ENCODE data around the gene TBX20.
A peak's percentile ranks its signal among the peaks of the same experiment; 100 is the strongest.

TBX20 gene

DNA sequence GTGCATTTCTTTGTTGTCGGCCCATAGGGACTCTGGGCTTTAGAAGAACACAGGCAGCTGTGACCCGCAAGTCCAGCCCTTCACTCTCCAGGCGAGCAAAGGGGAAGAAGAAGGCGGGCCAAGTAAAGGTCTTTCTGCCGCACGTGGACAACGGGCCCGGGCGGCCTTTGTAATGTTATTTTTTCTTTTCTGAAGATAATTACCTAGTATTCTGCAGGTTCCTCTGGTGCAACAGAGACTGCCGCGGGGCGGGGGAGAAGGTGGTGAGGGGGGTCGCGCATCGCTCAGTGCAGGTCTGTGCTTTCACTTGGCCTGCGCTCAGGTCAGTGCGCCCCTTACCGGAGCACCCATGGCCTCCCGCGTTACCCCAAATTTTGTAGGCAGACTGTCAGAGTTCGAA lies 7.1 kb upstream of the TBX20 start:
- H3K9me3 ChIP-seq (ENCODE audit: control insufficient read depth, low read length) = peaks cover 13% of the 10 kb centered on the region
- no peak overlapping the region for H2BK120ac ChIP-seq (ENCODE audit: low read depth, low read length)
- no peak for DNase-seq
- peak overlapping the region in 1 of 2 experiments; percentile 77 for H3K23ac ChIP-seq (ENCODE audit: low read length in 2 of 2)
- no peak overlapping the region for H2AK5ac ChIP-seq (ENCODE audit: low read length, severe bottlenecking)
- peaks cover 22% of the 10 kb centered on the region for H3K4me1 ChIP-seq (ENCODE audit: control insufficient read depth, insufficient read depth, low read depth, low read length)
- no peak overlapping the region for H2BK12ac ChIP-seq (ENCODE audit: low read length in 2 of 2)
- no peak overlapping the region for H2BK15ac ChIP-seq (ENCODE audit: low read depth, poor library complexity, severe bottlenecking)
- no peak overlapping the region for H3K14ac ChIP-seq (ENCODE audit: low read length in 2 of 2)
- H3K4me2 ChIP-seq (ENCODE audit: low read length, poor library complexity, severe bottlenecking) = peak overlapping the region; percentile 18
- no peak overlapping the region for H3K9ac ChIP-seq (ENCODE audit: low read length)
- H2AFZ ChIP-seq (ENCODE audit: low read depth, low read length) = no peak overlapping the region
- H3K27me3 ChIP-seq (ENCODE audit: control insufficient read depth in 1 of 2, insufficient read depth in 1 of 2, low read length in 2 of 2) = peaks cover 91 to 92% of the 10 kb centered on the region in 2 experiments
- no peak overlapping the region for H3K4me3 ChIP-seq (ENCODE audit: insufficient read depth in 1 of 2, low read depth in 1 of 2, low read length in 2 of 2)
- no peak overlapping the region for H4K8ac ChIP-seq (ENCODE audit: low read length)
- no peaks in the 10 kb centered on the region for H3K79me1 ChIP-seq (replicated peaks; ENCODE audit: low read length, poor library complexity, severe bottlenecking)
- H2BK5ac ChIP-seq (ENCODE audit: low read depth, low read length, poor library complexity, severe bottlenecking) = no peak overlapping the region
- no peak overlapping the region for H3K18ac ChIP-seq (ENCODE audit: low read depth in 1 of 2, low read length in 2 of 2)
- no peak overlapping the region for H4K91ac ChIP-seq (ENCODE audit: low read length)
- no peak overlapping the region for H3K27ac ChIP-seq (ENCODE audit: low read length, poor library complexity, severe bottlenecking)
- 18% methylated on average over 21 of the region's 21 CpGs for WGBS
- no peak overlapping the region for H3K4ac ChIP-seq (ENCODE audit: low read depth in 1 of 2, low read length in 2 of 2)
- H3K36me3 ChIP-seq (ENCODE audit: control insufficient read depth in 1 of 2, insufficient read depth in 2 of 2, low read depth in 1 of 2, low read length in 2 of 2) = no peaks in the 10 kb centered on the region

- Histone ChIP-seq H3K18ac (ENCODE audit: low read depth in 1 of 2, low read length in 2 of 2) (no peak overlapping the region), H3K4me3 (ENCODE audit: insufficient read depth in 1 of 2, low read depth in 1 of 2, low read length in 2 of 2) (no peak overlapping the region), H2BK12ac (ENCODE audit: low read length in 2 of 2) (no peak overlapping the region), H3K9ac (ENCODE audit: low read length) (no peak overlapping the region), H2AFZ (ENCODE audit: low read depth, low read length) (no peak overlapping the region), H2BK5ac (ENCODE audit: low read depth, low read length, poor library complexity, severe bottlenecking) (no peak overlapping the region), H3K27ac (ENCODE audit: low read length, poor library complexity, severe bottlenecking) (no peak overlapping the region), H3K9me3 (ENCODE audit: control insufficient read depth, low read length) (peaks cover 14% of the 10 kb centered on the region), H3K4me1 (ENCODE audit: control insufficient read depth, insufficient read depth, low read depth, low read length) (peaks cover 22% of the 10 kb centered on the region), H3K14ac (ENCODE audit: low read length in 2 of 2) (no peak overlapping the region), H3K27me3 (ENCODE audit: control insufficient read depth in 1 of 2, insufficient read depth in 1 of 2, low read length in 2 of 2) (peaks cover 93 to 96% of the 10 kb centered on the region in 2 experiments), H2BK120ac (ENCODE audit: low read depth, low read length) (no peak overlapping the region), H2AK5ac (ENCODE audit: low read length, severe bottlenecking) (no peak overlapping the region), H3K4me2 (ENCODE audit: low read length, poor library complexity, severe bottlenecking) (no peak overlapping the region), H4K91ac (ENCODE audit: low read length) (no peak overlapping the region), H2BK15ac (ENCODE audit: low read depth, poor library complexity, severe bottlenecking) (no peak overlapping the region), H3K4ac (ENCODE audit: low read depth in 1 of 2, low read length in 2 of 2) (no peak overlapping the region), H4K8ac (ENCODE audit: low read length) (no peak overlapping the region), H3K36me3 (ENCODE audit: control insufficient read depth in 1 of 2, insufficient read depth in 2 of 2, low read depth in 1 of 2, low read length in 2 of 2) (no peaks in the 10 kb centered on the region), H3K79me1 (replicated peaks; ENCODE audit: low read length, poor library complexity, severe bottlenecking) (no peaks in the 10 kb centered on the region), H3K23ac (ENCODE audit: low read length in 2 of 2) (no peak overlapping the region)
- DNase-seq = no peak
- WGBS = 41% methylated on average over 7 of the region's 7 CpGs
These were observed 6.3 kb upstream of the TBX20 start for GRCh38 chr7:35260246-35260645.

GRCh38 chr7:35259523-35259908 lies 5.6 kb upstream of the TBX20 start:
- DNase-seq = peak; percentile 28
- Histone ChIP-seq H3K18ac (ENCODE audit: low read depth in 1 of 2, low read length in 2 of 2) (no peak overlapping the region), H3K27ac (ENCODE audit: low read length, poor library complexity, severe bottlenecking) (no peak overlapping the region), H3K4me2 (ENCODE audit: low read length, poor library complexity, severe bottlenecking) (no peak overlapping the region), H3K4ac (ENCODE audit: low read depth in 1 of 2, low read length in 2 of 2) (no peak overlapping the region), H2AK5ac (ENCODE audit: low read length, severe bottlenecking) (no peak overlapping the region), H2BK120ac (ENCODE audit: low read depth, low read length) (no peak overlapping the region), H2BK12ac (ENCODE audit: low read length in 2 of 2) (no peak overlapping the region), H3K9me3 (ENCODE audit: control insufficient read depth, low read length) (peaks cover 14% of the 10 kb centered on the region), H3K27me3 (ENCODE audit: control insufficient read depth in 1 of 2, insufficient read depth in 1 of 2, low read length in 2 of 2) (peaks cover 94 to 98% of the 10 kb centered on the region in 2 experiments), H2AFZ (ENCODE audit: low read depth, low read length) (no peak overlapping the region), H2BK15ac (ENCODE audit: low read depth, poor library complexity, severe bottlenecking) (no peak overlapping the region), H3K79me1 (replicated peaks; ENCODE audit: low read length, poor library complexity, severe bottlenecking) (no peaks in the 10 kb centered on the region), H3K4me3 (ENCODE audit: insufficient read depth in 1 of 2, low read depth in 1 of 2, low read length in 2 of 2) (no peak overlapping the region), H3K36me3 (ENCODE audit: control insufficient read depth in 1 of 2, insufficient read depth in 2 of 2, low read depth in 1 of 2, low read length in 2 of 2) (no peaks in the 10 kb centered on the region), H3K14ac (ENCODE audit: low read length in 2 of 2) (no peak overlapping the region), H4K8ac (ENCODE audit: low read length) (no peak overlapping the region), H4K91ac (ENCODE audit: low read length) (no peak overlapping the region), H2BK5ac (ENCODE audit: low read depth, low read length, poor library complexity, severe bottlenecking) (no peak overlapping the region), H3K9ac (ENCODE audit: low read length) (no peak overlapping the region), H3K4me1 (ENCODE audit: control insufficient read depth, insufficient read depth, low read depth, low read length) (peaks cover 25% of the 10 kb centered on the region), H3K23ac (ENCODE audit: low read length in 2 of 2) (no peak overlapping the region)
- 11% methylated on average over 5 of the region's 6 CpGs for WGBS

DNA sequence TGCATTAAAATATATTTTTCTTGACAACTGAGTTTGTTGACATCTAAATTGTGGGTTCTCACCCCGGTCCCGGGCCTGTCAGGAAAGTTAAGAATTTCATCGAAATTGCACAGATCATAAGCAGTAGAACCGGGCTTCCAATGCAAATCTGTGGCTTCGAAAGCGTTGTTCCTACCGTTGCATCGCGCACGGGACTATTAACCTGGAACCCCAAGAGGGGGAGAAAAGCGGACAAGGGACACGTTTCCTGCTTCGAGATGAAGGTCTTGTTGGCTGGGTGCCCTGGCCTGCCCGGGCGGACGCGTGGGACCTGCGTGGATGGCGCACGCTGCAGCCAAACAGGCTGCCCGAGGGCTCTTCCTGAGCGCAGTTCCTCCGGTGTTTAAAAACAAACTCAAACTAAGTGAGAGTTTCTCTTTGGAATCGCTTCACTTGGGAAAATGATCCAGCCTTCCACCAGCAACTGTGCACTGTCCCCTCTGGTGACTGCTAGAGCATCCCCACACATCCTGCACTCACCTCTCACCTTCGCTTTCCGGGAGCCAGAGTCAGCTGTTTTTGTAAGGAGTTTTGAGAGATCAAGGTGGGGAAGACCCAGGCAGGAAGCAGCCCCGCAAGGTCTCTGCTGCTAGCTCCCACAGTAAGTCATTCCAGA lies 5.1 kb upstream of the TBX20 start:
- no peak overlapping the region for H3K4me2 ChIP-seq (ENCODE audit: low read length, poor library complexity, severe bottlenecking)
- no peak overlapping the region for H2BK12ac ChIP-seq (ENCODE audit: low read length in 2 of 2)
- H2BK5ac ChIP-seq (ENCODE audit: low read depth, low read length, poor library complexity, severe bottlenecking) = no peak overlapping the region
- no peak overlapping the region for H3K9ac ChIP-seq (ENCODE audit: low read length)
- peaks cover 29% of the 10 kb centered on the region for H3K4me1 ChIP-seq (ENCODE audit: control insufficient read depth, insufficient read depth, low read depth, low read length)
- WGBS = 29% methylated on average over 25 of the region's 27 CpGs
- no peak overlapping the region for H2BK15ac ChIP-seq (ENCODE audit: low read depth, poor library complexity, severe bottlenecking)
- no peak overlapping the region for H3K18ac ChIP-seq (ENCODE audit: low read depth in 1 of 2, low read length in 2 of 2)
- no peaks in the 10 kb centered on the region for H3K79me1 ChIP-seq (replicated peaks; ENCODE audit: low read length, poor library complexity, severe bottlenecking)
- no peak overlapping the region for H2AFZ ChIP-seq (ENCODE audit: low read depth, low read length)
- H4K8ac ChIP-seq (ENCODE audit: low read length) = no peak overlapping the region
- H4K91ac ChIP-seq (ENCODE audit: low read length) = no peak overlapping the region
- H2BK120ac ChIP-seq (ENCODE audit: low read depth, low read length) = no peak overlapping the region
- peaks cover 14% of the 10 kb centered on the region for H3K9me3 ChIP-seq (ENCODE audit: control insufficient read depth, low read length)
- H3K36me3 ChIP-seq (ENCODE audit: control insufficient read depth in 1 of 2, insufficient read depth in 2 of 2, low read depth in 1 of 2, low read length in 2 of 2) = no peaks in the 10 kb centered on the region
- H3K14ac ChIP-seq (ENCODE audit: low read length in 2 of 2) = no peak overlapping the region
- no peak for DNase-seq
- H3K23ac ChIP-seq (ENCODE audit: low read length in 2 of 2) = no peak overlapping the region
- H3K27ac ChIP-seq (ENCODE audit: low read length, poor library complexity, severe bottlenecking) = no peak overlapping the region
- H3K27me3 ChIP-seq (ENCODE audit: control insufficient read depth in 1 of 2, insufficient read depth in 1 of 2, low read length in 2 of 2) = peaks cover 99 to 100% of the 10 kb centered on the region in 2 experiments
- no peak overlapping the region for H3K4ac ChIP-seq (ENCODE audit: low read depth in 1 of 2, low read length in 2 of 2)
- H3K4me3 ChIP-seq (ENCODE audit: insufficient read depth in 1 of 2, low read depth in 1 of 2, low read length in 2 of 2) = no peak overlapping the region
- H2AK5ac ChIP-seq (ENCODE audit: low read length, severe bottlenecking) = no peak overlapping the region

Data from mesenchymal stem cell (in vitro differentiated cells and primary cell).